ENCODE data around the gene CRYBB2.

CRYBB2 gene

DNA sequence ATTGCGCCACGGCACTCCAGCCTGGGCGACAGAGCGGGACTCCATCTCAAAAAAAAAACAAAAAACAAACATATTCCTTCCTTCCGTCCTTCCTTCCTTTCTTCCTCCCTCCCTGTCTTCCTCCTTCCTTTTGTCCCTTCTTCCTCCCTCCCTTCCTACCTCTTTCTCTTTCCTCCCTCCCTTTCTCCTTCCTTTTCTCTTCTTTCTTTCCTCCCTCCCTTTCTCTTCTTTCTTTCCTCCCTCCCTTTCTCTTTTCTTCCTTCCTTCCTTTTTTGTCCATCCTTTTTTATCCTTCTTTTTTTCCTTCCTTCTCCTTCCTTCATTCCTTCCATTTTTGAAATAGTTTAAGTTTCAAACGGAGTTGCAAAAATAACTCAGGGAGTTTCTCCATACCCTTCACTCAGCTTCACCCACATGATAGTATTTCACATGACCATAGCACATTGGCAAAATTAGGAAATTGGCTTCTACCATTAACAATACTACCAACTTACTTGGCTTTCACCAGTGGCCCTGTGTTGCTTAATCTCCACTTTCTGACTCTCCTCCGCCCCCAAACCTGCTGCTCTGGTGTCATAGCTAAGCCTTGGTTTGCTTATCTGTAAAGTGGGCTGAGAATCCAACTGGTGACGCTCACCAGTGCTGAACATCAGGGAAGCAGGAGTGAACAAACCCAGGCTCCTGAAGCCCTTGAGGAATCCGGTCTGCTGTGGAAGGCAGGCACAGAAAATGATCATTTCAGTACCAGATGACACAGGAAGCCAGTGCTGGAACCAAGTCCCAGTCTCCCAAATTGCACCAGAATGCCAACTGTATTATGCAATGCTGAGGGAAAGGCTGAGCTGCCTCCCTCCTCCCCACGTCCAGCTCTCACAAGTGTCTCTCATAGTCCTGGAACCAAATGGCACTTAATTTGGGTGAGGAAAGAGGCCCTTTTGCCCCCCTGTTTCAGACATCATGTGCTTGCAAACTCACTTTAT, 37.0 kb upstream of the CRYBB2 start:
- peak overlapping the region; percentile 24; the same call in 1 of the 2 replicates for H3K4me2 ChIP-seq
- no peak for TF ChIP-seq Cebpa-rat (IDR thresholded peaks at IDR 0.05)
- H3K27me3 ChIP-seq, result no peaks in the 10 kb centered on the region; the same call in 1 of the 2 replicates
- H3K4me1 ChIP-seq, result peaks cover 25% of the 10 kb centered on the region
- H3K36me3 ChIP-seq, result no peaks in the 10 kb centered on the region
- H4K20me1 ChIP-seq, result 0 out of 2 replicates have a peak, but pooled peaks cover 7% of the 10 kb centered on the region
- H3K9ac ChIP-seq, result no peak overlapping the region
- no peak overlapping the region for H3K27ac ChIP-seq
- H3K4me3 ChIP-seq, result no peak overlapping the region
- H3K9me3 ChIP-seq, result peaks cover 18% of the 10 kb centered on the region

DNA sequence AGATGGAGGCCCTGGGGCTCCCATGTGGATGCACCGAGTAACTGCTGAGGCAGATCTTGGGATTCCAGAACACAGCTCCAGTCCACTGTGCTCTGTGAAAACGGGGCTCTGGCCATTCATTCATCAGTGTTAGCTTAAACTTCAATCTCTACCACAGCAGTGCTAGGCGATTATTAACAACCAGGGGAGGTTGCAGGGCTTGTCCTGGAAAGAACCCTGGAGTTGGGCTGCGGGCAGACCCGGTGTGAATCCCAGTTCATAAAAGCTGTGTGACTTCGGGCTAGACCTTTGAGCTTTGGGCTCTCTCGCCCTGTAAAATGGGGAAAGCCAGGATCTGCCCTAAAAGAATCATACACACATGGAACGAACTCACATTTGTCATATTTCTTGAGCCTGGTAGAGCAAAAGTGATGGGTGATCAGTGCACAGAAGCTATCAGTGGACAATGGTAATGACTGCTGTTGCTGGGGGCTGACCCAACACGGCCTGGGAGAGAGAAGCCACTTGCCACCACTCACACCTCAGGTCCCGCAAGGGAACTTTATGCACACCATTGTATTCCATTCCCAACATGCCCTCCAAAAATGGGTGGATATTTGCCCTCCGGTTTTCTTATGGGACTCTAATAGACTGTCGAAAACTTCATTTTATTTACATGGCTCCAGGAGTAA, 35.4 kb upstream of the CRYBB2 start:
- peaks cover 18% of the 10 kb centered on the region for H3K9me3 ChIP-seq
- H3K4me3 ChIP-seq, result no peak overlapping the region
- no peaks in the 10 kb centered on the region for H3K36me3 ChIP-seq
- H3K27ac ChIP-seq, result no peak overlapping the region
- no peak for TF ChIP-seq Cebpa-rat (IDR thresholded peaks at IDR 0.05)
- peaks cover 11% of the 10 kb centered on the region for H3K4me1 ChIP-seq
- H3K9ac ChIP-seq, result no peak overlapping the region
- H4K20me1 ChIP-seq, result no peaks in the 10 kb centered on the region
- H3K27me3 ChIP-seq, result no peaks in the 10 kb centered on the region; the same call in 1 of the 2 replicates
- no peak overlapping the region for H3K4me2 ChIP-seq

DNA sequence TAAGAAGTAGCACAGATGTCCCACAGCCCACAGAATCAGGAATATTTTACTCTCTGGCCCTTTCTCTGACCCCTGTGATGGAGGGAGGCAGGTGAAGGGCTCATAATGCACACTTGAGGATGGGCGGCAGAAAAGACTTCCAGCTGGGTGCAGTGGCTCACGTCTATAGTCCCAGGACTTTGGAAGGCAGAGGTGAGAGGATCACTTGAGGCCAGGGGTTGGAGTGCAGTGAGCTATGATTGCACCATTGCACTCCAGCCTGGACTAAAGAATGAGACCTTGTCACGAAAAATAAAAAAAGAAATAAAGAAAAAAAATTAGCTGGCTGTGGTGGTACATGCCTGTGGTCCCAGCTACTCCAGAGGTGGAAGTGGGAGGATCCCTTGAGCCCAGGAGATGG, 33.3 kb upstream of the CRYBB2 start:
- Histone ChIP-seq H3K27me3 (no peaks in the 10 kb centered on the region), H4K20me1 (no peaks in the 10 kb centered on the region), H3K9me3 (no peaks in the 10 kb centered on the region), H3K4me2 (no peak overlapping the region), H3K27ac (no peak overlapping the region), H3K36me3 (no peaks in the 10 kb centered on the region), H3K4me3 (no peak overlapping the region), H3K9ac (no peak overlapping the region), H3K4me1 (peaks cover 6% of the 10 kb centered on the region; the same call in 1 of the 2 replicates)
- TF ChIP-seq Cebpa-rat (IDR thresholded peaks at IDR 0.05), result no peak

DNA sequence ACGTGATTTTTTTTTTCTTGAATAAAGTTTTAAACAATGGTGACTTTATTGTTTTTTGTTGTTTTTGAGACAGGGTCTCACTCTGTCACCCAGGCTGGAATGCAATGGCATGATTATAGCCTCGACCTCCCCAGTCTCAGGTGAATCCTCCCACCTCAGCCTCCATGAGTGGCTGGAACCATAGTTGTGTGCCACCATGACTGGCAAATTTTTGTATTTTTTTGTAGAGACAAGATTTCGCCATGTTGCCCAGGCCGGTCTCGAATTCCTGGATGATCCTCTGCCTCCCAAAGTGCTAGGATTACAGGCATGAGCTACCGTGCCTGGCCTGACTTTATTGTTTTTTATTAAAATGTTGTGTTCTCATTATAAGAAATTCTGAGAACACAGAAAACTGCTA, 32.0 kb upstream of the CRYBB2 start:
- H3K36me3 ChIP-seq, result no peaks in the 10 kb centered on the region
- no peak for TF ChIP-seq Cebpa-rat (IDR thresholded peaks at IDR 0.05)
- no peaks in the 10 kb centered on the region for H4K20me1 ChIP-seq
- H3K9ac ChIP-seq, result no peak overlapping the region
- no peak overlapping the region for H3K27ac ChIP-seq
- no peak overlapping the region for H3K4me2 ChIP-seq
- H3K27me3 ChIP-seq, result no peaks in the 10 kb centered on the region
- no peaks in the 10 kb centered on the region for H3K9me3 ChIP-seq
- no peak overlapping the region for H3K4me3 ChIP-seq
- peaks cover 6% of the 10 kb centered on the region; the same call in 1 of the 2 replicates for H3K4me1 ChIP-seq

DNA sequence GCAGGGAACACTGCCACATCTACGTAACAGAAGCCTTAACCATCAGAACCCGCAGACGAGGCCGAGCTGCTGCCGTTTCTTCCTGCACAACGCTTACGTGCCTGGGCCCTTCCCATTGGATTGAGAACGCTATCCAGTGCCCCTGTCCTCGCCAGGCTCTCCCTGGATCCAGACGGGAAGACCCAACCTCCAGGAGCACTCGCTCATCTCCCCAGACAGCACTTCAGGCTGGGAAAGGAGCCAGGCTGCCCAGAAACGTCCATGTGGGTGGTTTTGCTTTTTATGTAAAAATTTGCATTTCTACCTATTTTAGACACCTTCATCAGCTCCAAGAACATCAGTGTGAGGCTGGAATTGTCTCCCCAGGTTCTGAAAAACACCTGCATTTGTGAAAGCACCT, 27.0 kb upstream of the CRYBB2 start:
- H4K20me1 ChIP-seq, result peaks cover 7% of the 10 kb centered on the region; the same call in 1 of the 2 replicates
- no peak overlapping the region for H3K9ac ChIP-seq
- no peak overlapping the region for H3K27ac ChIP-seq
- H3K4me1 ChIP-seq, result no peaks in the 10 kb centered on the region
- H3K4me2 ChIP-seq, result no peak overlapping the region
- no peaks in the 10 kb centered on the region for H3K27me3 ChIP-seq
- no peaks in the 10 kb centered on the region for H3K9me3 ChIP-seq
- H3K4me3 ChIP-seq, result no peak overlapping the region
- TF ChIP-seq Cebpa-rat (IDR thresholded peaks at IDR 0.05), result no peak
- no peaks in the 10 kb centered on the region for H3K36me3 ChIP-seq

DNA sequence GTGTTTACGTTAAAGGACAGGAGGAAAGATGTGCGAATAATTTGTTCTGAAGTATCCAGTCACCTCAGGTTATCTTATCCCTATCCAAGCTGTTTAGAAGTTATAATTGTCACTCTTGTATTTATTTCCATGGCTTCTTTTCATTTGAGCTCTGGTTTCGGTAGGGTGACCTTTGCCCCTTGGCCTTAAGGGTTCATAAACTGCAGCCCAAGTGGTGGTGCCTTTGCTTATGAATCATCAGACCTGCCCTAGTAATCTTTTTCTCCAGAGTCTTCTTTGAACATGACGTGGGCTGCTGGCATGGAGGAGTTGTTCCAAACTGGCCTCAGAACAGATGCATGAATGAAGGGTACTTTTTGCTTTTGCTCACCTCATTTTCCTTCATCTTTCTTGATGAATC, 26.3 kb upstream of the CRYBB2 start:
- H3K27ac ChIP-seq, result no peak overlapping the region
- peaks cover 7% of the 10 kb centered on the region; the same call in 1 of the 2 replicates for H4K20me1 ChIP-seq
- no peaks in the 10 kb centered on the region for H3K9me3 ChIP-seq
- H3K4me1 ChIP-seq, result no peaks in the 10 kb centered on the region
- no peak for TF ChIP-seq Cebpa-rat (IDR thresholded peaks at IDR 0.05)
- no peaks in the 10 kb centered on the region for H3K27me3 ChIP-seq
- H3K9ac ChIP-seq, result no peak overlapping the region
- H3K36me3 ChIP-seq, result no peaks in the 10 kb centered on the region
- no peak overlapping the region for H3K4me3 ChIP-seq
- H3K4me2 ChIP-seq, result no peak overlapping the region

DNA sequence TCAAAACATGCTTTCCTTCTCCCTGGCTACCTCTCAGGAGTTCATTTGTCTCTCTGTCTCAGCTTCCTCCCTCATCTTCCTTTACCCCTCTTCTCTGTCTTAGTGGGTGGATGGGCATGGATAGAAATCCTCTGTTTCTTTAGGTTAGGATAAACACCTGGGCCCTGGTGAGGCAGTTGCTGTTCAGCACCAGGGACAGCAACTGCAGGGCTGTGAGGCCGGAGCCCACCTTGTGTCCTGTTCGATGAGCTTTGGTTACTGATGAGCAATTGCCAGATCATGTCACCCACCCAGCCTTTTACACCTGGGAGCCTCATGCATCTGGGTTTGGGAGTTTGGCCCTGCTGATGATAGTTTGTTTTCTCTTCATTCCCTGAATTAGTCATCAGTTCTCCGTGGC, 25.9 kb upstream of the CRYBB2 start:
- no peak for TF ChIP-seq Cebpa-rat (IDR thresholded peaks at IDR 0.05)

DNA sequence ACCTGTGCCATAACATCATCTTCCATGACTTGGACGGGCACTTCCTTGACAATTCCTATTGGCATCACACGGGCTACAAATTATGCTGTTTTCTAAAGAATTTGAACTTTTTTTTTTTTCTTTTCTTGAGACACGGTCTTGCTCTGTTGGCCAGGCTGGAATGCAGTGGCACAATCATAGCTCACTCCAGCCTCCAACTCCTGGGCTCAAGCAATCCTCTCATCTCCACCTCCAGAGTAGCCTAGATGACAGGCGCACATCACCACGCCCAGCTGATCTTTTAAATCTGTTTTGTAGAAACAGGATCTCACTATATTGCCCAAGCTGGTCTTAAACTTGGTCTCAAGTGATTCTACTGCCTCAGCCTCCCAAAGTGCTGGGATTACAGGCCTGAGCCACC, 23.1 kb upstream of the CRYBB2 start:
- Histone ChIP-seq H3K9ac (no peak overlapping the region), H4K20me1 (peaks cover 15% of the 10 kb centered on the region), H3K9me3 (no peaks in the 10 kb centered on the region), H3K4me3 (no peak overlapping the region), H3K36me3 (no peaks in the 10 kb centered on the region), H3K27ac (no peak overlapping the region), H3K4me1 (peaks cover 23% of the 10 kb centered on the region), H3K27me3 (no peaks in the 10 kb centered on the region), H3K4me2 (no peak overlapping the region)
- TF ChIP-seq Cebpa-rat (IDR thresholded peaks at IDR 0.05), result no peak

More for the DNA sequence above, 25.9 kb upstream of the CRYBB2 start:
- peaks cover 7% of the 10 kb centered on the region; the same call in 1 of the 2 replicates for H4K20me1 ChIP-seq
- H3K4me3 ChIP-seq, result no peak overlapping the region
- H3K27me3 ChIP-seq, result no peaks in the 10 kb centered on the region
- H3K4me1 ChIP-seq, result no peaks in the 10 kb centered on the region
- H3K4me2 ChIP-seq, result no peak overlapping the region
- no peak overlapping the region for H3K27ac ChIP-seq
- no peak overlapping the region for H3K9ac ChIP-seq
- H3K36me3 ChIP-seq, result no peaks in the 10 kb centered on the region
- no peaks in the 10 kb centered on the region for H3K9me3 ChIP-seq

DNA sequence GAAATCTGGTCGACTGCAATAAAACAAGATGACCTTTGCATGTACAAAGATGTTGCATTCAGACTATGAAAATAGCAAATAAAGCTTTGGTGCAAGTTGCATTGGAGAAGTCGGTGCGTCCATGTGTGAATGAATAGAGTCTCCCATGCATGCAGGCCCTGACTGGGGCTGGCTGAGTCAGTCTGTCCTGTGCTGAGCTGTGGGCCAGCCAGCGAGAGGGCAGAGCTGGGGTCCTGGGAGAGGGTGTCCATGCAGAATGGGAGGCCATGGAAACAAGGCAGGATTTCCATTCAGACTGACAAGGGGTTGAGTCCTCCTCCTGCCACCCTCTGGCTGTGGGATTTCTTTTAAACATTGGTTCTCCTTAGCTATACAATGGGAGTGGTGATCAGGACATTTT, 22.1 kb upstream of the CRYBB2 start:
- H3K4me1 ChIP-seq, result peaks cover 33% of the 10 kb centered on the region

More for the DNA sequence above, 22.1 kb upstream of the CRYBB2 start:
- H3K36me3 ChIP-seq, result no peaks in the 10 kb centered on the region
- no peak overlapping the region for H3K4me3 ChIP-seq
- no peak overlapping the region for H3K9ac ChIP-seq
- no peaks in the 10 kb centered on the region for H3K9me3 ChIP-seq
- no peak overlapping the region for H3K4me2 ChIP-seq
- no peak for TF ChIP-seq Cebpa-rat (IDR thresholded peaks at IDR 0.05)
- peaks cover 15% of the 10 kb centered on the region for H4K20me1 ChIP-seq
- H3K27me3 ChIP-seq, result no peaks in the 10 kb centered on the region
- H3K27ac ChIP-seq, result no peak overlapping the region
